HG03139 (cell line): ENCODE measurements around the gene PALLD.

ENCODE experiments used
- ATAC-seq: cut with Tn5 transposase; IDR thresholded peaks from one replicate; pipeline ENCODE4 v1.9.1; 2021; ENCODE audit not compliant: unreplicated experiment

The PALLD gene

DNA sequence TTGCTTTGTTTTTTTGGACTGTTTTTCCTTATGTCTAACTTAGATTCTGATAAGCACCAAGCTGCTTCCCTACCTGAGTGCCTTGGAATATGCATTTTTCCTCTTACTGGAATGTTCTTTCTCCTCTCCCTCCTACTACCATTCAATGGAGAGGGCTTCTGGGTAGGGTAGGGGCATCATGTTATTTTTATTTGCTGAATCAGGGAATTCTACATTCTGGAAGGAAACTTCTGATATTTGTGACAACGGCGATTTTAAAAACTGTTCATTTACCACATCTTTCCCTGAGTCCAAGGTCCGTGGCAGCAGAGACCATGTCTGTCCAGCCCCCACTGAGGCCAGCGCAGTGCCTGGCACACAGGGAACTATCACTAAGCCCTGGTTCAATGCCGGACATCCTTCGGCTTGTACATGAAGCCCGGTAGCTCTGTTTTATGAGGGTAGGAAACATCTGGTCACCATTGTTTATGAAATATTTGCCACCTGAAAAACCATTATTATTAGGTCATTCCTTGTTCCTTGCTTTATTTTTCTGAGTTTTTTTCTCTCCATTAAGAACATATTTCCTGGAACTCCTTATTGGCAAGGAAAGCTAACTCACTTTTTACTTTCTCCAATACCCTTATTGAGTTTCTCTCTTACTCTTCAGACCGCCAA, 57.0 kb downstream of the PALLD start:
- ATAC-seq: no peak

GRCh38 chr4:168555437-168555836, 58.6 kb downstream of the PALLD start:
- no peak for ATAC-seq

DNA sequence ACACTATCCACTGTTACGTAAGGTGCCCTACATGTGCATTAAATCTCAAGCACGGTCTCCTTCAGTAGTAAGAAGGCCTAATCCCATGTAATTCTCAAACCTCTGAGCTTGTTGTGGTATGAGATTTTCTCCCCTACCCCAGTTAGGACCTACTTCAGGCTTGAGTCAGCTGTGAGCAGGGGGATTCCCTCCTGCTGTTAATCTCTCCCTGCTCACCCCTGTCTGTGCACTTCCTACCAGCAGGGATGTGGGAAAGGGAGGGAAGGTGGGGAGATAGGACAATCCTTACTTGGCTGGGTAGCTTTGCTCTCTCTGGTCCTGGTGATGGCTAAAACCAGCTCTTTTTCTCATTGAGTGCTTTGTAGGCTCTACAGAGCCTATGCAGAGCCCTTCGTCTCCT, 60.8 kb downstream of the PALLD start:
- no peak for ATAC-seq

GRCh38 chr4:168558599-168558998, 61.7 kb downstream of the PALLD start:
- ATAC-seq: no peak

DNA sequence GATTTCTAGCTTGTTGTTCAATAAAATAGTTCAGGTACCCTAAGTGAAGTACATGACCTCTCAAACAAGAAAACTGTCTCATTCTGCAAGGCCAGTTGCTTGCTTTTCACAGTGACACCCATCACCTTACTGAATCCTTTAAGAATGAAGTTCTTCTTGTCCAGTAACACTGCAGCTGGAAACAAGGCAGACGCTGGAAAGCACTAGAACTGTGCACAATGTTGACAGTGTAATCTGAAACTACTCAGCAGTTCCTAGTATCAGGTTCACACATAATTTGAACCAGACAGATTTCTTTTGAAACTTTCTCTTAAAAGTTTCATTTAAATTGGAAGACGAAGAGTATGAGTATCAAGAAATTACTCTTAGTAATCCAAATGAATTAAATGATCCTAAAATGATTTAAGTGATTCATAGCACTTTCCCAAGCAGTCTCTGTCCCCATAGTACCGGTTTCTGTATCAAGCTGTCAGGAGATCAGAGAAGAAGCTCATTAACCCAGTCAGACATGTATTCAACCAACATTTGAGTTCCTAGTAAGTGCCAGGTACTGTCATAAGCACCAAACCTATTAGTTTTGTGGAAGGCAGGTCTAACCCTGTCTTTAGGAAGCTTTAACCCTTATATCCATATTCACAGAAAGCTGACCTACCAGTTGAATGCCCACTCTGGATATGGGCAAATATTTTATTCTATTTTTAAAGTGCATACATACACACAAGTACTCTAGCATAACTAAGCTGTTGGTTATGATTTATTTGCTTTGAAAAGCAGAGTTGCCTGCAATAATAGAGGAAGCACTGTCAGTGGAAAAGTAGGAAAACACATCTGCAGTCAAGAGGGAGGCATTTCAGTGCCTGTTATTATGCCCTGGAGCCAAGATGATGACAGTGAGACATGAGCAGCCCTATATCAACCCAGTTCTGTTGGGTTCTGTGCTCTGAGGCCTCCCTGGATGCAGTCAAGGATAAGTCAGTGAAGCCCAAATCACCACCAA, 63.6 kb downstream of the PALLD start:
- no peak for ATAC-seq

DNA sequence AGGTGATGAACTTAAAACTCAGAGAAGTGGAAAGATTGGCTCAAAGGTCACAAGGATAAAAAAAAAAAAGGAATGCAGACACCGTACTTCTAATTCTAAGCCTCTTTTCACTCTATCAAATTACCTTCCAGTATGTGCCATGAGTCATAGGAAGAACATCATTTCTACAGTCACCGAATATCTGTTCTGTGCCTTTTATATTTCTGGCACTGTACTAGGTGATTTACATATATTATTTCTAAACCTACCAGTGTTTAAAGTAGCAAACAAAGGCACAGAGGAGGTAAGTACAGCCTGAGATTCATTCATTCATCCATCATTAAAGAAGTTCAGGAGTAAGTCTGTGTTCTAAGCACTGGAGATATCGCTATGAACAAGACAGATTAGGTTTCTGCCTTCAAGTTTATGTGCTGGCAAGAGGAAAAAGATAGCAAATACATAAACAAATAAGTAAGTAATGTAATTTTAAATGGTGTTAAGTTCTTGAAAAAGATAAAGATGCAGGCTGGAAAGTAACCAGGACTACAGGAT, 65.3 kb downstream of the PALLD start:
- ATAC-seq: no peak

- no peak for ATAC-seq
Observed at GRCh38 chr4:168564023-168564422, 67.2 kb downstream of the PALLD start.

- no peak for ATAC-seq
Observed at GRCh38 chr4:168565130-168565529, 68.3 kb downstream of the PALLD start.

DNA sequence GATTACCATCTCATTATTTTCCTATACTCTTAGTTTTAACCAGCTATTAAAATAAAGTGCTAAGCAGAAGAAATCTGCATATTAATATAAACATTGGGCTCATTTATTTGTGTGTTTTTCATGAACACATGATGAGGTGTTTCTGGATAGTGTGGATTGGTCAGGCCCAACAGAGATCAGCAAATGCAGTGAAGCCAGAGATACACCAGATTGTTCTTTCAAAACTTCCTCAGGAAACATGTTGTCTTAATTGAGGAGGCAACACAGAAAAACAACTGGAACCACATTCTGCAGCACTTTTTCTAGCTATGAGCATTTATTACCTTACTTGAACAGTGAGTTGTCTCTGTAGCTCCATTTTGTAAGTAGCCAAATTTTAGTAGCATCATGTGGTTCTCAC, 69.9 kb downstream of the PALLD start:
- ATAC-seq: no peak

GRCh38 chr4:168569066-168569930, 72.4 kb downstream of the PALLD start:
- no peak for ATAC-seq

DNA sequence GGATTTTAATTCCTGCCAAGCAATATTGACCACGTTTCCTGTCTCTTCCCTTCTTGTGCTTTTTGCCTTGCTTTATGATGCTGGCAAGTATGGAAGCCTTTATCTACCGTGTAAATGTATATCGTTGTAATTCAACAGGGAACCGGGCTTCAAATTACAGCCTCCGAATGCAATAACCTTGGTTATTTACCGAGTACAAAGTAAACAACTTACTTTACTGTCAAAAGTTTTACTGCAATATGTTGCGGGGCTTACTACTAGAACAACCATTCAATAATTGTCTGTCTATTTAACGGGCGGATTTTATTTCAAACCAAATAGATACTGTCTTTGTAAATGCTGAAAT, 73.1 kb downstream of the PALLD start:
- no peak for ATAC-seq

GRCh38 chr4:168570466-168570865, 73.6 kb downstream of the PALLD start:
- ATAC-seq: no peak

GRCh38 chr4:168572002-168572401, 75.2 kb downstream of the PALLD start:
- no peak for ATAC-seq

DNA sequence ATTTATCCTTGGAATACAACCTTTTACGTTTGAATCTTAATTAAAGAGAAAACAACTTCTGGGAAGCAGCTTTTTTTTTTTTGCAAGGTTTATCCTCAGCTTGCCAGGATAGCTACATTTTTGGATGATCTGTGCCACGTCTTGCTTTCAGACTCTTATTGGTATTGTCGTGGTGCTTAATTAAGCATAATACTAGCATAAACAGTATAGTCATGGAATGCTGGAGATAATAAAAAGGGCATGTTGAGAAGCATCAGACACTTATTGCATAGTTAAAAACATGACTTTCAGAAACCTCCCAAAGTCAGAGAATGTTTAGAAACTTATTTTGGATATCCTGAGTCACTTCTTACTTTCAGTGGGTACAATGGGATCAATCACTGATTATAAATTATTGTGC, 77.0 kb downstream of the PALLD start:
- ATAC-seq: no peak

DNA sequence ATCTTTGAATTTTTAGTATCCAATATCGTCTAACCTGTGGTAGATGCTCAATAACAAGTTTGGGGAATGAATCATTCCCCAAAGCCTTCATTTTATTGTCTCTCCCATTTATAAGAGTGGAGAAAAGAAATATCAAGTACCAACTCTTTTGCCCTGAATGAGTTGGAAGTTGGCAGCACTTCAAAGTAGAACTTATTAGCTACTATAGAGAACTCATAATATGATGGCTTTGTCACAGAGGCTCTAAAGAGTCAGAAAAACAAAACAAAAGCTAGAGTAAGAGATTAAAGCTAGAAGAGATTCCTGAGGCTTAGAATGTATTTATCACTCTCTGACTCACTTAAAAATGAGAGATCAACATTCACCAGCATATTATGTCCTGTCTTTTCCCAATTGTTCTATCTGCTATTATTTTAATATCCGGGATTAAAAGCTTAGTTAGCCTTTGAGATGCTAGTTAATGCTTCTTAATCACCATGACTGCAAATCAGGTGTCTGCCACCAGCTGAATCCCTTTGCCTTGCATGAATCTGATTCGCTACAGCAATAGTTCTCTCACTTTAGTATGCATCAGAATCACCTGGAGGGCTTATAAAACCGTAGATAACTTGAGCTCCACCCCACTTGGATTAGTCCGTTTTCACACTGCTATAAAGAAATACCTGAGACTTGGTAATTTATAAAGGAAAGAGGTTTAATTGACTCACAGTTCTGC, 77.9 kb downstream of the PALLD start:
- ATAC-seq: no peak

DNA sequence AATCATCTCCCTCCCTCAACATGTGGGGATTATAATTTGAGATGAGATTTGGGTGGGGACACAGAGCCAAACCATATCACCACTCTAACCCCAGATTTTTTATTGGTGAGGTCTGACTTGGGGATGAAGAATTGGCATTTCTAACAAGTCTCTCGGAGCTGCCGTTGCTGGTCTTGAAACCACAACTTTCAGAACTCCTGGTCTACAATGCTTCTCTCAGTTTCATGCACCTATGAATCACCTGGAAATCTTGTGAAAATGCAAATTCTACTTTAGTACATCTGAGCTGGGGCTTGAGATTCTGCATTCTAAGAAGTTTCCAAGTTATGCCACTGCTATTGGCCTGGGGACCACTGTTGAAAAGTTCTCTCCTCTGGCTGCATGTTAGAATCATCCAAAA, 78.6 kb downstream of the PALLD start:
- no peak for ATAC-seq

- ATAC-seq: no peak
Observed at GRCh38 chr4:168577624-168578023, 80.8 kb downstream of the PALLD start.

DNA sequence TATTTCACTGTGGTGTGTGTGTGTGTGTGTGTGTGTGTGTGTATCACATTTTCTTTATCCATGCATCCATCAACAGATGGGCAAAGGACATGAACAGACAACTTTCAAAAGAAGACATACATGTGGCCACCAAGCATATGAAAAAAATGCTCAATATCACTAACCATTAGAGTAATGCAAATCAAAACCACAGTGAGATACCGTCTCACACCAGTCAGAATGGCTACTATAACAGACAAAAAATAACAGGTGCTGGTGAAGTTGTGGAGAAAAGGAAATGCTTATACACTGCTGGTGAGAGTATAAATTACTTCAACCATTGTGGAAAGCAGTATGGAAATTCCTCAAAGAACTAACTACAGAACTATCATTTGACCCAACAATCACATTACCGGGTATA, 83.4 kb downstream of the PALLD start:
- ATAC-seq: no peak

DNA sequence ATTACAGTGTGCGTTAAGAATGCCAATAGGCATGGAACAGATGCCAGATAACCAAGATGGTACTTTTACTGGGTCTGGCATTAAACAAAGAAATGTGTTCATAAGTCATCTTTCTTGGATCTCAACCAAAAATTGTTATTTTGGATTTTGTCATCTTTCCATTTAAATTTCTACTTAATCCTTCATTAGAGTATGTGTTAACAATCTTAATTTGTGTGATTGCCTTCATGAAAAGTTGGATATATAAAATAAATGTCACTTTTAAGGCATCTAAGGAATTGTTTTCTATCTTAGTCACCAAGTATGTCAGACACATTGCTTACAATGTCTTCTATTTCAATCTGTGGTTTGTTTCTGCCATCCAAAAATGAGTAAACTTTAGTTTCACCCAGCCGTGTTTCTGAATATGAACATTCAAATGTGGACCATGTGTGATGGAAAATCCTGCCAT, 87.5 kb downstream of the PALLD start:
- ATAC-seq: peak; percentile 52
